Measurements from ENCODE around the gene PRKCD.

Gene PRKCD

DNA sequence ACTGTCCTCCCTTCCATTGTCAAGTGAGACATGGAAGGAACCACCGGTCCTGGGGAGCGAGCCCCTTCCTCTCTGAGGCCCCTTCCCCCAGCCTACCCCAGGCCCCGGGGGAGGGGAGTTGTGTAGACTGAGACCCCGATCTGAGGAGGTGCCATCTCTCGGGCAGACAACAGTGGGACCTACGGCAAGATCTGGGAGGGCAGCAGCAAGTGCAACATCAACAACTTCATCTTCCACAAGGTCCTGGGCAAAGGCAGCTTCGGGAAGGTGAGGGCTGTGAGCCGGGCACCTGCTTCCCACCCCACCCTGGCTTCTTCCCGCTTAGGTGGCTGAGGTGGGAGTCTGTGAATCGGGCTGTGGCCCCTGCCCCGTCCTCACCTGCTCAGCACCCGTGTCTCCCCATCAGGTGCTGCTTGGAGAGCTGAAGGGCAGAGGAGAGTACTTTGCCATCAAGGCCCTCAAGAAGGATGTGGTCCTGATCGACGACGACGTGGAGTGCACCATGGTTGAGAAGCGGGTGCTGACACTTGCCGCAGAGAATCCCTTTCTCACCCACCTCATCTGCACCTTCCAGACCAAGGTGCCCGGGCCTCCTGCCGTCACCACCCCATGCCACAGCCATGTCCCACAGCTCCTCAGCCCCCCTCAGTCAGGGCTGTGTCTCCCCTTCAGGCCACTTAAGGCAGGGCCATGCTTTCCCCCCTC, 24.9 kb downstream of the PRKCD start:
- intact Hi-C loops (cut with DNase I) = no loop called here
- peak in 2 of 10 donors; percentile 57 to 81 for DNase-seq

DNA sequence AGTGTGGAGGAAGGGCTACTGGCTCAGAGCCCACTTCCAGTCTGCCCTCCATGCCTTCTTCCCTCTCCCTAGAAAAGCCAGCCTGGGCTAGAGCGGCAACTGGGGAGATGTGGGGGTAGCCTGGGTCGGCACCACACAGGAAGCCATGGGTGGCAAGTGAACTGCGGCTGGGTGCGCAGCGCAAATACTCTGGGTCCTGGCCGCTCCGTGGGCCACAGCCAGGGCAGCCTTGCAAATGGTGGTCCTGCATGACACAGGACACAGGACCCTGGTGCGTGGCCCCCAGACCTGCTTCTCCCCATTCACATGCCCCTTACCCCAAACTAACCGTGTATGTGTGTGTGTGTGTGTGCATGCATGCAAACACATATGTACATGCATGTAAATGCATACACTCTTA, 25.7 kb downstream of the PRKCD start:
- intact Hi-C loops (cut with DNase I) = no loop called here
- peak in 2 of 10 donors; percentile 50 to 55 for DNase-seq

DNA sequence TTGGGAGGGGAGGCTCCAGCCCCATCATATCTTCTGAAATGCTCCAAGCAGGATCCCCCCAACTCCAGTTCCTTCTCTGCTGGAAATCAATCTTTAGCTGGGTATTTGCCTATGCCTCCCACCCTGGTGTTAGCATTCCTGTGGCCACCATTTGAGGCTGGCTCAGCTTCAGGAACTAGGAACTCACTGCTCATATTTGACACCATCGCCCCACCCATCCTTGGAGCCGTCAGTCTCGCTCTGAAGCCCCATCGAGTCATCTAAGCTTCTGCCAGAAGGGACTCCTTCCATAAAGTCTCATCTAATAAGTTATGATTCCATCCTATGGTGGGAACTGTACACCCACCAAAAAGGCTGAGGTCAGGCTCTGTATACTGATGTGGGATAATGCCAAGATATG, 26.4 kb downstream of the PRKCD start:
- intact Hi-C loops (cut with DNase I) = no loop called here
- no peak for DNase-seq

DNA sequence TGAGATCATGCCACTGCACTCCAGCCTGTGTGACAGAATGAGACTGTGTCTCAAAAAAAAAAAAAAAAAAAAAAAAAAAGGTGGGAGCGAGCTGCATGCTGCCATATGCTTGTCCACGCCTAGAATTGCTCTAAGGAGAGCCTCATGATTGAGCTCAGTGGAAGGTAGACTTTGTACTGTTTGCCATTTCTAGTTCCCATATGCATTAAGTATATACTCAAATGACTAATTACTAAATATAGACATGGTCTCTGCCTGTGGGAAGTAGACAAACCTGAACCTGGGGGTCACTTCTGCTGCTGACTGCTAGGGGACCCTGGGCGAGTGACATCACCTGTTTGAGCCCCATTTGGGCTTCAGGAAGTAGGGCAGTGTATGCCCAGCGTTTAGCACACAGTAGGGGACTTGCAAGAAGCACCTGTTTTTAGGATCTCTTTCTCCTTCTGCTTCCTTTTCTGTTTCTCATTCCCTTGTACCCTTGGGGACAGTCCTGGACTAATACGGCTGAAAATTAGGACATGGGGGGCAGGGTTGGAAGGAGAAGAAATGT, 27.2 kb downstream of the PRKCD start:
- peak in 1 of 10 donors; percentile 22 for DNase-seq
- intact Hi-C loops (cut with DNase I) = no loop called here

DNA sequence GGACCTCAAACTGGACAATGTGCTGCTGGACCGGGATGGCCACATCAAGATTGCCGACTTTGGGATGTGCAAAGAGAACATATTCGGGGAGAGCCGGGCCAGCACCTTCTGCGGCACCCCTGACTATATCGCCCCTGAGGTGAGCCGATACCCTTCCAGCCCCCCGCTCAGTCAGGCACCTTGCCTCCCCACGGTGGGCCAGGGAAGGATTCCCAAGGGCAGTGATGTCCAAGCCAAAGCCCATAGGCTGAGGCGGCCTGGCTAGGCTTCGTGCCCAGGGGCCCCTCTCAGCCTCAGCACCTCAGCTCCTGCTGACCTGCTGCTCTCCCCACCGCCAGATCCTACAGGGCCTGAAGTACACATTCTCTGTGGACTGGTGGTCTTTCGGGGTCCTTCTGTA, 27.7 kb downstream of the PRKCD start:
- intact Hi-C loops (cut with DNase I) = no loop called here
- peak in 2 of 10 donors; percentile 58 to 63 for DNase-seq

DNA sequence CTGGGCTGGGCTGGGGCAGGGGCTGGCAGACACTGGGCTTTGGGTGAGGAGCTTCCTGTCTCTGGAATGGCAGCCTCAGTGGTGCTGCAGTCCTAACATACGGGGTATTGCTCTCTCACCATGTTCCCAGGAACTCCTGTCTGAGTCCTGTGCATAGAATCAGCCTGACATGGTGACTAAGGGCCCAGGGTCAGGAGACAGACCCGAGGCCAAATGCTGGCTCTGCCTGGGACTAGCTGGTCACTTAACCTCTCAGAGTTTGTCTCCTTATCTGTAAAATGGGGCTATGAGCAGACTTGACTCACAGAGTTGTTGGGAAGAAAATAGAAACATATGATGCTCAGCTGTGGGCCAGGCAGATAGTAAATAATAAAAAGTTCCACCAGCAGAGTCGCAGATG, 28.3 kb downstream of the PRKCD start:
- DNase-seq = peak in 2 of 10 donors; percentile 11 to 36
- intact Hi-C loops (cut with DNase I) = no loop called here

DNA sequence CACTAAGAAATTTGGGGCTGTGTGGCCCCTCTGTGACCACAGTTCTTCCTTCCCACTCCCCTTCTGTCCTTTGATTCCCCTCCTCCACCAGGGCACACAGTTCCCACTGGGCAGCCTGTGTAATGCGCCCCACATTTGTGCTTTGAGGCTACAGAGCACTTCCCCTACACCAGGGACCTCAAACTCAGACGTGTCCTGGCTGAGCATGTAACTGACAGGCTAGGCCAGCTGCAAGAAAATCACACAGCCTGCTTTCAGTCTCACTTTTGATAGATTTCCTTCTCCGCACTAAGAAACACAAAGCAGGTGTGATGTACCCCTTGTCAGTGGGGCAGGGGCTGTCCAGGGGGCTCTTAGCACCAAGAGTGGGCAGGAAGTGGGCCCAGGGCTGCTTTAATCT, 29.6 kb downstream of the PRKCD start:
- peak in 2 of 10 donors; percentile 5 to 64 for DNase-seq
- intact Hi-C loops (cut with DNase I) = no loop called here

DNA sequence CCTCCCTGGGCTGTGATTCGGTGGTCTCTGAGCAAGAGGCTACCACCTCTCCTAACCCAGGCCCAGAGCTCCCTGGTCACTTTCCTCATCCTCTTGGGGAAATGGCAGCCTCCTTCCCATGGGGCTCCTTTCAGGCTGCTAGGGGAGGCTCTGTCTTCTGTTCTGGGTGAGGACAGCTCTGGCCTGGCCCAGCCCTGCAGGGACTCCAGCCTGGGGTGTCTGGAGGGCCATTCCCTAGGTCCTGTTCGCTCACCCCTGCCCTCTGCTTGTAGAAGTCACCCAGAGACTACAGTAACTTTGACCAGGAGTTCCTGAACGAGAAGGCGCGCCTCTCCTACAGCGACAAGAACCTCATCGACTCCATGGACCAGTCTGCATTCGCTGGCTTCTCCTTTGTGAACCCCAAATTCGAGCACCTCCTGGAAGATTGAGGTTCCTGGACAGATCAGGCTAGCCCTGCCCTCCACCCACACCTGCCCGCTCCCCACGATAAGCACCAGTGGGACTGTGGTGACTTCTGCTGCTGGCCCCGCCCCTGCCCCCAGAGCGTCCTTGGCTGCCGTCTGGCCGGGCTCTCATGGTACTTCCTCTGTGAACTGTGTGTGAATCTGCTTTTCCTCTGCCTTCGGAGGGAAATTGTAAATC, 30.9 kb downstream of the PRKCD start:
- peak in 3 of 10 donors; percentile 49 to 78 (median 60) for DNase-seq
- intact Hi-C loops (cut with DNase I) = no loop called here

DNA sequence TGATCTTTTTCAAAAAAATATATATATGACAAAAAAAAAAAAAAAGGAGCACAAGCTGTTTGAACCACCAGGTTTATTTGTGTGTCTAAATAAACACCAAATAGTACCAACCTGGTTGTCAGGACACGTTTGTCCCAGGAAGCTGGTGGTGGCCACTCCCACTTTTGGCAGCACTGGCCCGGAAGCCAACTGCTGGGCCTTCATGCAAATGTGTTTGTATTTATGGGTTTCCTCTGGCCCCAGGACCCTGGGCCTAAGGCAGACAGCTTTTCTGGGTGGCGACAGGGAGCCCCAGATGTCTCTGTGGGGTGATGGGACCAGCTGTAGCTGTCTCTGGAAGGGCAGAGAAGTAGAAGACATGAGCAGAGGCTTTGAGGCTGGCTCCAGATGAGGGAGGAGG, 31.6 kb downstream of the PRKCD start:
- intact Hi-C loops (cut with DNase I) = no loop called here
- peak in 2 of 10 donors; percentile 31 to 70 for DNase-seq

DNA sequence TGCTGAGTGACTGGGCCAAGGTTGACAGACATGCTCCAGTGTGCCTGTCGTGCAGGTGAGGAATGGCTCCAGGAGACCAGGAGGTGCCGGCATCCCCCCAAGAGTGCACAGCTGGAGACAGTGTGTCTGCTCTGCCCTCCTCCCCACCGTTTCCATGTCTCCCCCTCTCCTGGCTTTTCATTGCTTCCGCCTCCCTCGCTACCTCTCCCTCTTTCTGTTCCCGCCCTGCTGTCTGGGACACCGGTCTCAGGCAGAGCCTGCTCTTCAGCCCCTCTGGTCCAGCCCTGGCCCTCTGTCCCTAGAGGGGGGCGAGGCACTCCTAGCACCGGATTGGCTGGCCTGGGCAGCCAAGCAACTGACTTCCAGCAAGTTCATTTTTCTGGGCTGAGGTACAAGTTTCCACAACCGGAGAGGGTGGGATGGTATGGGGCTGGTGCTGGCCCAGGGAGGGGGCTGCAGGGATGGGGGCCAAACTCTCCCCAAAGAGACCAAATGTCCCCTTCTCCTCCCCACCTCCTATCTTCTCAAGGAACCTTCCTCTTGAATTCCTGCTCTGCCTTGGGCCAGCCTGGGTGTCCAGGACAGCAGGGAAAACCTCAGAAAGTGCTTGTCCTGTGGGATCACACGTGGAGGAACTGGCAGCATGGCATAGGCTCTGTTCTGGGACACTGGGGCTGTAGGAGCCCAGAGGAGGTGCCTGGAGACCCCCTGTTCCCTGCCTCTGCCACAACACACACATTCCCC, 32.6 kb downstream of the PRKCD start:
- intact Hi-C loops (cut with DNase I) = no loop called here
- DNase-seq = peak in 3 of 10 donors; percentile 38 to 84 (median 57)

DNA sequence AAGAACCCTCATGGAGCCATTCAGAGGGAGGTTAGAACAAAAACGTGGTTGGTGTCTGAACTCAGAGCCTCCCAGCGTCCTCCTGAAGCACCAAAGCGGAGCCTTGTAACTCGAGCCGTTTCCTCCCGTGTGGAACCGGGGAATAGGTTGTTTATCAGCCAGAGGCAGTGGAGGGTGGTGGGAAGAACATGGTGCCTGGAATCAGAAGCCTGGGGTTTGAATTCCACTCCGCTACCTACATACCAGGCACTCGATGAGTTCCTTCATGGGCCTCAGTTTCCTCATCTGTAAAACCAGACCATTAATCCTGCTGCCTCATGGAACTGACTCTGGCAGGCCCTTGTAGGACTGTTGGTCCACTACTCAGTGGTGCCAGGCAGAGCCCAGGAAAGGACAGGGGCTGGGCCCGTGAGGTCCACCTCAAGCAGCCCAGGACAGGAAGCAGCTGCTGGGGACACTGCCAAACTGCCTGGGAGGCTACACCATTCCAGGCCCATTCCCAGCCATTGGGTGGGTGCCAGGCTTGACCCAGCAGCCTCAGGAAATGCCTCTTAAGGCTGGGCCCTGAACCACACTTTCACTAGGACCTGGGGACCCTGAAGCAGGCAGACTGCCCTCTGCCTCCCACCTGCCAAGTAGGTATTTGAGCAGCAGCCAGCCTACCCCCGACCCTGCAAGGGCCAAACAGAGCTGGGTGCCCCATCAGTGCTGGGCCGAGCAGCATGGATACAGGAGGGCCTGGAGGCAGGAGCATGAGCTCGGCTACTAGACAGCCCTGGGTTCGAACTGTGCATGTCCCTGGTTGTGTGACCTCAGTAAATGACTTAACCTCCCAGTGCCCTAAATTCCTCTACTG, 33.4 kb downstream of the PRKCD start:
- intact Hi-C loops (cut with DNase I) = no loop called here
- DNase-seq = peak in 3 of 10 donors; percentile 36 to 72 (median 45)

DNA sequence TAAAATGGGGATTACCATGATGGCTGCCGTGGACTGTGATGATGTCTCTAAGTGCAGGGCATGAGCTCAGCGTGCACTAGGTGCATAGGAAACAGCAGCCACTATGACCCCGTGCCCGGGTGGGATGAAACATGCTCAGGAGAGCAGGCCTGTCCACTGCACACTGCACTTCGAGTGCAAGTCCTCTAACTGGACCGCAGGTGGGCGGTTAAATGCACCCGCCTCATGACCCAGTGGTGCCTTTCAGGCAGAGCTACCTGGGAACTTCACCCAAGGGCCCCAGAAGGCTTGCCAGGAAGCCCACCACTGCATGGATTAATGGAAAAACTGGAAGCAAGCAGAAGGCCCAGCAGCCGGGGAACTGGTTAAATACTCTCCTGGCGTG, 34.0 kb downstream of the PRKCD start:
- intact Hi-C loops (cut with DNase I) = no loop called here
- peak in 3 of 10 donors; percentile 27 to 74 (median 31) for DNase-seq

DNA sequence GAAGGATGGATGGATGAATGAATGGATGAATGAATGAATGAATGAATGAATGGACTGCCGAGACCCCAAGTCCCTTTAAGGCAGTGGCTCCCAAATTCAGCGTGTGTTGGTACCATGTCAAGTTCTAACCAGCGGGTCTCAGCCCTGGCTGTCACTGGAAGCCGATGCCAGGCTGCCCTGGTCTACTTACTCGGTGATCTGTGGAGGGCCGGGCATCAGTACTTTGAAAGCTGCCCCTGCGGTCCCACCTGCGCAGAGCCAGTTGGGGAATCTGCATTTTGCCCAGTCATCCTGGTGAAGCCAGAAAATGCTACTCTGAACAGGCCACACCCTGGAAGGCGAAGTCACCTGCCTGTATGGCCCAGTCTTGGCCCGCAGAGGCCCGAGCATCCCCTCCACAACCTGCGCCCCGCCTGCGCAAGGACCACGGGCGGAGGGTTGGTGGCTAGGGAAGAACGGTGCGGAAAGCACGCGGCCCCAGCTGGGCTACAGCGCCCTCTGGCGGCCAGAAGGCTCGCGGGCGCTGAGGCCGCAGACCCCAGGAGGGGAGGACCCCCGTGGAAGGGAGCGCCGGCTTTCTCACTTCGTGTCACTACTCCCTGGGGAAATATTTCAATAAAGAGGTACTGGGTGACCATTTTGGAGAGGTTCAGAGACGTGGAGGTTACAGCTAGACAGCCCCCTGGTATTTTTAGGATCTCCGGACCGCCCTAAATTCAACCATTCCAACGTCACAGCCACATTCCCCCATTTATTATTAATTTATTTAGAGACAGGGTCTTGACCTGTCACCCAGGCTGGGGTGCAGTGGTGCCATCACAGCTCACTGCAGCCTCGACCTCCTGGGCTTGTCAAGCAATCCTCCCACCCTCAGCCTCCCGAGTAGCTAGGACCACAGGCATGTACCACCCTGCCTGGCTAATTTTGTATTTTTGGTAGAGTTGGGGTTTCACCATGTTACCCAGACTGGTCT, 34.9 kb downstream of the PRKCD start:
- intact Hi-C loops (cut with DNase I) = loop anchor here (1.0 kb wide), 2 partner anchors 62 to 82 kb away; no protein-coding TSS in a partner anchor
- peak in 6 of 10 donors; percentile 29 to 87 (median 56) for DNase-seq

DNA sequence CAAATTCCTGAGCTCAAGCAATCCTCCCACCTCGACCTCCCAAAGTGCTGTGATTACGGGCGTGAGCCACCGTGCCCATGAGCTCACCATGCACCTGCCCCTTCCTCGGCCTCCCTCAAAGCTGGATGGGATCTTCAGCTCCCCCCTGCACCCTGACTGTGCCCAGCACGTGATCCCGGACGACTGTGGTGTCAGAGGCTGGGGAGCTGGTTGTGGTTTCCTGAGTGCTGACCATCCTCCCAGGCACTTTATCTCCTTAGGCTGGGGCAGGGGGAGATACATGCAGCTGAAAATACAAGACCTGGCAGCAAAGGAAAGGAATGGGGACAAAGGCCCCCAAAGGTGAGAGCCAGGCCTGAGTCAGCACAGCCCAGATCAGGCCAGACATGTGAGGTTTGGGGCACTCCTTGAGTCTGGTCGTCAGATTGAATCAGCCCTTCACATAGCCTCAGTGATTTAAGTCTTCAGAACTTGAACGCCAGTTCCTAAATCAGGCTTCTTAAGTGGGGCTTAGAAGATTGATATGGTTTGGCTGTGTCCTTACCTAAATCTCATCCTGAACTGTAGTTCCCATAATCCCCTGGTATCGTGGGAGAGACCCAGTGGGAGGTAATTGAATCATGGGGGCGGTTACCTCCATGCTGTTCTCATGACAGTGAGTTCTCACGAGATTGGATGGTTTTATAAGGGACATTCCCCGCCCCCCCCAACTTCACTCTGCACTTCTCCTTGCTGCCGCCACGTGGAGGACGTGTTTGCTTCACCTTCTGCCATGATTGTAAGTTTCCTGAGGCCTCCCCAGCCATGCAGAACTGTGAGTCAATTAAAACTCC, 35.8 kb downstream of the PRKCD start:
- peak in 3 of 10 donors; percentile 35 to 63 (median 38) for DNase-seq
- intact Hi-C loops (cut with DNase I) = loop anchor here (1.0 kb wide), 2 partner anchors 62 to 82 kb away; no protein-coding TSS in a partner anchor

DNA sequence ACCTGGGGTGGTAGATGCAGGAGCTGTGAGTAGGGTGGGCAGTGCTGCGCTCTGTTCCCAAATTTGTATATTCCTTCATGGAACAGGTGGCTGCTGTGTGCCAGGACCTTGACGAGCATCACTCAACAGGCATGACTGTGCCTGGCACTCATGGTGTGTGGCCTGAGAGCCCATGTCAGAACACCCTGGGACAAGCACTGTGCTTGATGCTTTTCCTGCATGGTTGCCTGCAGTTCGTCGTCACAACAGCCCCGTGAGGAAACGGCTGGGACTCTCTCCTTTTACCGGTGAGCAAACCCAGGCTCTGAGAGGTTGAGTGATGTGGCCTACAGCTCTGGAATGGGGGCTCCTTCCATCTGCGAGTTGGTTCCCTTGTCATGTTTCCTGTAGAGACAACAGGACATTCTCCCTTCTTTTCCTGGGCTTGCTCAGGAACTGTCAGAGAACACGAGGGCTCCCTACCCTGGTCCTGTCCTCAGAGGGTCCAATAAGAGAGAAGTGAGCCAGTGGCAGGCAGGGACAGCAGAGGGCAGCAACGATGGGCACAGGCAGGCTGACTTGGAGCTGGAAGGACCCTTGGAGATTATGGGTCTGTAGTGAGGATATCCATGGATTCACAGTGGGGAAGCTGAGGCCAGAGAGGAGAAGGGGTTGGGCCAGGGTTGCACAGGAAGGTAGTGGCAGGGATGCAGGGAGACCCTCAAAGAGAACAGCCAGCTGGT, 37.4 kb downstream of the PRKCD start:
- intact Hi-C loops (cut with DNase I) = no loop called here
- peak in 3 of 10 donors; percentile 24 to 63 (median 32) for DNase-seq

DNA sequence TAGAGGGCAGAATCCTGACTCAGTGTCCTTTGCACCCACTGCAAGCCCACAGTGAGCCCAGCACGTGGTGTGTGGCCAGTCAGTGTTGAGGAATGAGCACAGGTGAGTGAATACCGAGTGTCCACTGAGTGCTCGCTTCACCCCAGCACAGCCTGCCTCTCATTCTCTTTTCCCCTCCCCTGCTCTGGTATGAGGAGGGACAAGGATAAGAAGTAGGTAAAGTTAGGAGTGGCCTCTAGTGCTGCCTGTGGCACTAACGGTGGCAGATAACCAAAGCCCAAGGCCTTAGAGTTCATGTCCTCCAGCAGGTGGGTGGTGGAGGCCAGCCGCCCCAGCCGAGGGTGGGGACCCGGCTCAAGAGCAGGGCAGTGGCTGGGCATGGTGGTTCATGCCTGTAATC, 38.0 kb downstream of the PRKCD start:
- DNase-seq = peak in 3 of 10 donors; percentile 17 to 44 (median 43)
- intact Hi-C loops (cut with DNase I) = no loop called here

DNA sequence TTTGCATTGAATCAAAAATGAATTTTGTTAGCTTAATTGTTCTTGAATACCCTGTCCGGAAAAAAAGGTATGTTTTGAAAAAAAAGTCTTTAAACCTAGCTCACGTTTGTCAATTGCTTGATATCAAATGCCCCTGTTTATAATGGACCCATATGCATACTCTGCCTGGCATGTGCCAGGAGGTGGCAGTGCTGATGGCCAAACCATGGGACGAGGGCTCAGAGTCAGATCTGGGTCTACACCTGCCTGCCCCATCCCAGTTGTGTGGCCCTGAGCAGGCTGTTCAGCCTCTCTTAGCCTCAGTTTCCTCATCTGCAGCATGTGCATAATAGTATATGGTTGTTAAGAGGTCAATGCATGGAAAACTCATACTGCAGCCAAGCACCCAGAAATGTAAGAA, 38.8 kb downstream of the PRKCD start:
- DNase-seq = peak in 3 of 10 donors; percentile 17 to 54 (median 47)
- intact Hi-C loops (cut with DNase I) = no loop called here

Data from posterior cingulate gyrus (tissue), 11 donors.